A549 (cell line): Measurements from ENCODE around the gene UBAC1.
"Not testable (repeated sequence)": the region's sequence is repeated elsewhere in the genome, so short reads cannot be mapped to it uniquely, and the experiment has no call there.

Experiments used
- BHLHE40 ChIP-seq: IDR thresholded peaks from 2 replicates; pipeline ENCODE4 v1.6.1; 2012; ENCODE audit warnings: low read depth, low read length, inconsistent platforms
- EP300 ChIP-seq, 2 experiments: fragments of >200 bp; sonication (Bioruptor Twin); formaldehyde crosslinking; IDR thresholded peaks; 2 replicates in 1 of 2; 3 replicates in 1 of 2; pipeline ENCODE4 v1.6.1; 2016 to 2017
- HDAC2 ChIP-seq: fragments of 200-600 bp; sonication (generic); IDR thresholded peaks from 2 replicates; pipeline ENCODE4 v1.6.1; 2016
- HOXB13 ChIP-seq: fragments of 250-450 bp; sonication (Bioruptor Pico); IDR thresholded peaks from 2 replicates; pipeline ENCODE4 v1.5.0; 2020; ENCODE audit warnings: low read depth, mild to moderate bottlenecking, moderate library complexity
- JUNB ChIP-seq: fragments of >200 bp; sonication (Bioruptor Twin); formaldehyde crosslinking; IDR thresholded peaks from 2 replicates; pipeline ENCODE4 v1.6.1; 2016
- MYC ChIP-seq: IDR thresholded peaks from 2 replicates; pipeline ENCODE4 v1.6.1; 2012; ENCODE audit warnings: mild to moderate bottlenecking, inconsistent platforms, low read length, improper control_type of control experiment, borderline replicate concordance
- POLR2A ChIP-seq: IDR thresholded peaks from 2 replicates; pipeline ENCODE4 v1.6.1; 2012; ENCODE audit warnings: mild to moderate bottlenecking, low read length
- POLR2AphosphoS2 ChIP-seq: conservative IDR thresholded peaks from 2 replicates; pipeline ENCODE4 v1.6.1; 2012; ENCODE audit warnings: low read length, improper control_type of control experiment, inconsistent platforms
- ZC3H11A ChIP-seq: fragments of 450-650 bp; IDR thresholded peaks from 2 replicates; pipeline ENCODE4 v1.6.1; 2014; ENCODE audit warnings: antibody characterized with exemption, mild to moderate bottlenecking
- TF ChIP-seq, protein P1 (sequence below): fragments of >200 bp; sonication (Bioruptor Twin); formaldehyde crosslinking; IDR thresholded peaks from 3 replicates; pipeline ENCODE4 v1.5.1; 2016
- TF ChIP-seq, protein P2 (sequence below): IDR thresholded peaks from 2 replicates; pipeline ENCODE4 v1.6.1; 2012
- TF ChIP-seq, protein P3 (sequence below): fragments of 200-600 bp; sonication (generic); IDR thresholded peaks from 2 replicates; pipeline ENCODE4 v1.6.1; 2016; ENCODE audit warnings: antibody characterized with exemption, mild to moderate bottlenecking, moderate library complexity

DNA sequence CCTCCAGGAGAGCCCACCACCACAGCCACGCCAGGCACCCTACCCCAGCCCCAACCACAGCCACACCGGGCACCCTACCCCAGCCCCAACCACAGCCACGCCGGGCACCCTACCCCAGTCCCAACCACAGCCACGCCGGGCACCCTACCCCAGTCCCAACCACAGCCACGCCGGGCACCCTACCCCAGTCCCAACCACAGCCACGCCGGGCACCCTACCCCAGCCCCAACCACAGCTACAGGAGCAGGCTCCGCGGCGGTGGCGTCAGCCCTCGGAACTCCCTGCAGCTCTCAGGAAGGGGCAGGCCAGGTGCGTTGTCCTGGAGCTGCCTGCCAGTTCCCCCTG lies 5.7 kb upstream of the UBAC1 start:
- not testable (repeated sequence) for TF ChIP-seq HDAC2; POLR2A; POLR2AphosphoS2; BHLHE40; ZC3H11A; EP300 (IDR thresholded peaks at IDR 0.05); HOXB13 (CRISPR knock-in tag); JUNB; MYC
- TF ChIP-seq, protein P1, sequence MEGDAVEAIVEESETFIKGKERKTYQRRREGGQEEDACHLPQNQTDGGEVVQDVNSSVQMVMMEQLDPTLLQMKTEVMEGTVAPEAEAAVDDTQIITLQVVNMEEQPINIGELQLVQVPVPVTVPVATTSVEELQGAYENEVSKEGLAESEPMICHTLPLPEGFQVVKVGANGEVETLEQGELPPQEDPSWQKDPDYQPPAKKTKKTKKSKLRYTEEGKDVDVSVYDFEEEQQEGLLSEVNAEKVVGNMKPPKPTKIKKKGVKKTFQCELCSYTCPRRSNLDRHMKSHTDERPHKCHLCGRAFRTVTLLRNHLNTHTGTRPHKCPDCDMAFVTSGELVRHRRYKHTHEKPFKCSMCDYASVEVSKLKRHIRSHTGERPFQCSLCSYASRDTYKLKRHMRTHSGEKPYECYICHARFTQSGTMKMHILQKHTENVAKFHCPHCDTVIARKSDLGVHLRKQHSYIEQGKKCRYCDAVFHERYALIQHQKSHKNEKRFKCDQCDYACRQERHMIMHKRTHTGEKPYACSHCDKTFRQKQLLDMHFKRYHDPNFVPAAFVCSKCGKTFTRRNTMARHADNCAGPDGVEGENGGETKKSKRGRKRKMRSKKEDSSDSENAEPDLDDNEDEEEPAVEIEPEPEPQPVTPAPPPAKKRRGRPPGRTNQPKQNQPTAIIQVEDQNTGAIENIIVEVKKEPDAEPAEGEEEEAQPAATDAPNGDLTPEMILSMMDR: not testable (repeated sequence)
- TF ChIP-seq, protein P2, sequence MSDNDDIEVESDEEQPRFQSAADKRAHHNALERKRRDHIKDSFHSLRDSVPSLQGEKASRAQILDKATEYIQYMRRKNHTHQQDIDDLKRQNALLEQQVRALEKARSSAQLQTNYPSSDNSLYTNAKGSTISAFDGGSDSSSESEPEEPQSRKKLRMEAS: not testable (repeated sequence)
- TF ChIP-seq, protein P3, sequence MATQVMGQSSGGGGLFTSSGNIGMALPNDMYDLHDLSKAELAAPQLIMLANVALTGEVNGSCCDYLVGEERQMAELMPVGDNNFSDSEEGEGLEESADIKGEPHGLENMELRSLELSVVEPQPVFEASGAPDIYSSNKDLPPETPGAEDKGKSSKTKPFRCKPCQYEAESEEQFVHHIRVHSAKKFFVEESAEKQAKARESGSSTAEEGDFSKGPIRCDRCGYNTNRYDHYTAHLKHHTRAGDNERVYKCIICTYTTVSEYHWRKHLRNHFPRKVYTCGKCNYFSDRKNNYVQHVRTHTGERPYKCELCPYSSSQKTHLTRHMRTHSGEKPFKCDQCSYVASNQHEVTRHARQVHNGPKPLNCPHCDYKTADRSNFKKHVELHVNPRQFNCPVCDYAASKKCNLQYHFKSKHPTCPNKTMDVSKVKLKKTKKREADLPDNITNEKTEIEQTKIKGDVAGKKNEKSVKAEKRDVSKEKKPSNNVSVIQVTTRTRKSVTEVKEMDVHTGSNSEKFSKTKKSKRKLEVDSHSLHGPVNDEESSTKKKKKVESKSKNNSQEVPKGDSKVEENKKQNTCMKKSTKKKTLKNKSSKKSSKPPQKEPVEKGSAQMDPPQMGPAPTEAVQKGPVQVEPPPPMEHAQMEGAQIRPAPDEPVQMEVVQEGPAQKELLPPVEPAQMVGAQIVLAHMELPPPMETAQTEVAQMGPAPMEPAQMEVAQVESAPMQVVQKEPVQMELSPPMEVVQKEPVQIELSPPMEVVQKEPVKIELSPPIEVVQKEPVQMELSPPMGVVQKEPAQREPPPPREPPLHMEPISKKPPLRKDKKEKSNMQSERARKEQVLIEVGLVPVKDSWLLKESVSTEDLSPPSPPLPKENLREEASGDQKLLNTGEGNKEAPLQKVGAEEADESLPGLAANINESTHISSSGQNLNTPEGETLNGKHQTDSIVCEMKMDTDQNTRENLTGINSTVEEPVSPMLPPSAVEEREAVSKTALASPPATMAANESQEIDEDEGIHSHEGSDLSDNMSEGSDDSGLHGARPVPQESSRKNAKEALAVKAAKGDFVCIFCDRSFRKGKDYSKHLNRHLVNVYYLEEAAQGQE: not testable (repeated sequence)
